HEK293 (cell line): ENCODE data around the gene TMEM37.

Experiments used
- CTCF ChIA-PET: fragments of 350-600 bp; formaldehyde crosslinking; extraction: SDS; loops from one replicate; lab custom pipeline; 2021; ENCODE audit warnings: antibody characterized with exemption; lab: Yijun Ruan, JAX
- POLR2A ChIA-PET: fragments of 300-600 bp; formaldehyde crosslinking; extraction: SDS; loops from one replicate; lab custom pipeline; 2020; ENCODE audit warnings: antibody characterized with exemption, inconsistent platforms; lab: Yijun Ruan, JAX
- H3K27ac ChIP-seq: fragments of 200-500 bp; sonication (Bioruptor generic); 2 replicates; pipeline ENCODE4 v1.5.1; 2014; ENCODE audit warnings: low read depth, low read length, control low read depth, inconsistent platforms; ENCODE audit errors: extremely low read depth
- H3K36me3 ChIP-seq, 2 experiments: fragments of 200-500 bp in 1 of 2; sonication (Bioruptor generic) in 1 of 2; 1 replicate in 1 of 2; 2 replicates in 1 of 2; pipeline ENCODE4 v1.5.1; 2014 to 2017; ENCODE audit warnings: inconsistent platforms in 2 of 2, low read length in 2 of 2; ENCODE audit not compliant: control insufficient read depth in 2 of 2, insufficient read depth in 1 of 2
- H3K4me1 ChIP-seq: fragments of 200-500 bp; sonication (Bioruptor generic); 2 replicates; pipeline ENCODE4 v1.5.1; 2014; ENCODE audit warnings: mild to moderate bottlenecking, low read length, inconsistent platforms; ENCODE audit not compliant: control insufficient read depth, insufficient read depth
- H3K4me3 ChIP-seq: 2 replicates; pipeline ENCODE4 v1.5.1; 2011; ENCODE audit warnings: low read depth, mild to moderate bottlenecking, control low read depth, low read length, moderate library complexity
- H3K9me3 ChIP-seq: fragments of 200-500 bp; sonication (Bioruptor generic); 2 replicates; pipeline ENCODE4 v1.5.1; 2014; ENCODE audit warnings: low read depth, low read length, inconsistent platforms; ENCODE audit not compliant: control insufficient read depth, insufficient read depth
- BCL11A ChIP-seq: fragments of 450-650 bp; formaldehyde crosslinking; IDR thresholded peaks from 2 replicates; pipeline ENCODE4 v1.5.1; 2016; ENCODE audit warnings: low read depth, missing biosample characterization, missing genetic modification characterization
- EGR2 ChIP-seq: fragments of 450-650 bp; formaldehyde crosslinking; IDR thresholded peaks from 2 replicates; pipeline ENCODE4 v1.5.1; 2016; ENCODE audit warnings: low read depth, missing biosample characterization, missing genetic modification characterization
- KLF16 ChIP-seq: fragments of 450-650 bp; formaldehyde crosslinking; IDR thresholded peaks from 2 replicates; pipeline ENCODE4 v1.5.1; 2017; ENCODE audit warnings: missing biosample characterization, missing genetic modification characterization
- ZEB2 ChIP-seq: fragments of 450-650 bp; formaldehyde crosslinking; IDR thresholded peaks from 2 replicates; pipeline ENCODE4 v1.5.1; 2016; ENCODE audit warnings: missing biosample characterization, missing genetic modification characterization
- ZIC2 ChIP-seq: fragments of 450-650 bp; formaldehyde crosslinking; IDR thresholded peaks from 2 replicates; pipeline ENCODE4 v1.5.1; 2016; ENCODE audit warnings: missing biosample characterization, missing genetic modification characterization
- ZNF10 ChIP-seq: fragments of 450-650 bp; formaldehyde crosslinking; IDR thresholded peaks from 2 replicates; pipeline ENCODE4 v1.5.1; 2017; ENCODE audit warnings: missing biosample characterization, missing genetic modification characterization
- ZNF132 ChIP-seq: fragments of 450-650 bp; formaldehyde crosslinking; IDR thresholded peaks from 2 replicates; pipeline ENCODE4 v1.5.1; 2017; ENCODE audit warnings: missing biosample characterization, missing genetic modification characterization, borderline replicate concordance
- ZNF354C ChIP-seq: fragments of 450-650 bp; formaldehyde crosslinking; IDR thresholded peaks from 2 replicates; pipeline ENCODE4 v1.5.1; 2016; ENCODE audit warnings: missing biosample characterization, missing genetic modification characterization, low read depth, borderline replicate concordance
- ZNF423 ChIP-seq: fragments of 450-650 bp; formaldehyde crosslinking; IDR thresholded peaks from 2 replicates; pipeline ENCODE4 v1.5.1; 2016; ENCODE audit warnings: missing biosample characterization, missing genetic modification characterization
- ZNF48 ChIP-seq: fragments of 450-650 bp; formaldehyde crosslinking; IDR thresholded peaks from 2 replicates; pipeline ENCODE4 v1.5.1; 2016; ENCODE audit warnings: missing biosample characterization, missing genetic modification characterization
- ZNF529 ChIP-seq: fragments of 450-650 bp; formaldehyde crosslinking; IDR thresholded peaks from 2 replicates; pipeline ENCODE4 v1.5.1; 2017; ENCODE audit warnings: missing genetic modification characterization, missing biosample characterization; ENCODE audit not compliant: insufficient replicate concordance
- ZNF548 ChIP-seq: fragments of 450-650 bp; formaldehyde crosslinking; IDR thresholded peaks from 2 replicates; pipeline ENCODE4 v1.5.1; 2016; ENCODE audit warnings: missing biosample characterization, missing genetic modification characterization
- ZNF558 ChIP-seq: fragments of 450-650 bp; formaldehyde crosslinking; IDR thresholded peaks from 2 replicates; pipeline ENCODE4 v1.5.1; 2016; ENCODE audit warnings: missing biosample characterization, missing genetic modification characterization
- ZNF621 ChIP-seq: fragments of 450-650 bp; formaldehyde crosslinking; IDR thresholded peaks from 2 replicates; pipeline ENCODE4 v1.5.1; 2017; ENCODE audit warnings: missing biosample characterization, missing genetic modification characterization
- ZNF747 ChIP-seq: fragments of 450-650 bp; formaldehyde crosslinking; IDR thresholded peaks from 2 replicates; pipeline ENCODE4 v1.5.1; 2016; ENCODE audit warnings: missing biosample characterization, missing genetic modification characterization
- ZNF830 ChIP-seq: fragments of 450-650 bp; IDR thresholded peaks from 2 replicates; pipeline ENCODE4 v1.5.0; 2018; ENCODE audit warnings: missing biosample characterization, missing genetic modification characterization, low read depth, mild to moderate bottlenecking, moderate library complexity
- ZNF843 ChIP-seq: fragments of 450-650 bp; formaldehyde crosslinking; IDR thresholded peaks from 2 replicates; pipeline ENCODE4 v1.5.1; 2016; ENCODE audit warnings: missing biosample characterization, missing genetic modification characterization
- ZSCAN16 ChIP-seq: fragments of 450-650 bp; formaldehyde crosslinking; IDR thresholded peaks from 2 replicates; pipeline ENCODE4 v1.5.1; 2016; ENCODE audit warnings: missing biosample characterization, missing genetic modification characterization
- TF ChIP-seq, protein P1 (sequence below): fragments of 450-650 bp; formaldehyde crosslinking; IDR thresholded peaks from 2 replicates; pipeline ENCODE4 v1.5.1; 2016; ENCODE audit warnings: missing biosample characterization, missing genetic modification characterization
- TF ChIP-seq, protein P2 (sequence below): sonication (generic); formaldehyde crosslinking; IDR thresholded peaks from 2 replicates; pipeline ENCODE4 v1.8.1; 2022; ENCODE audit warnings: mild to moderate bottlenecking, moderate library complexity, missing genetic modification reagents
- TF ChIP-seq, protein P3 (sequence below): fragments of 450-650 bp; formaldehyde crosslinking; IDR thresholded peaks from 2 replicates; pipeline ENCODE4 v1.5.1; 2016; ENCODE audit warnings: missing biosample characterization, missing genetic modification characterization
- TF ChIP-seq, protein P4 (sequence below): fragments of 450-650 bp; IDR thresholded peaks from 2 replicates; pipeline ENCODE4 v1.5.1; 2018; ENCODE audit warnings: missing biosample characterization, missing genetic modification characterization

The TMEM37 gene

DNA sequence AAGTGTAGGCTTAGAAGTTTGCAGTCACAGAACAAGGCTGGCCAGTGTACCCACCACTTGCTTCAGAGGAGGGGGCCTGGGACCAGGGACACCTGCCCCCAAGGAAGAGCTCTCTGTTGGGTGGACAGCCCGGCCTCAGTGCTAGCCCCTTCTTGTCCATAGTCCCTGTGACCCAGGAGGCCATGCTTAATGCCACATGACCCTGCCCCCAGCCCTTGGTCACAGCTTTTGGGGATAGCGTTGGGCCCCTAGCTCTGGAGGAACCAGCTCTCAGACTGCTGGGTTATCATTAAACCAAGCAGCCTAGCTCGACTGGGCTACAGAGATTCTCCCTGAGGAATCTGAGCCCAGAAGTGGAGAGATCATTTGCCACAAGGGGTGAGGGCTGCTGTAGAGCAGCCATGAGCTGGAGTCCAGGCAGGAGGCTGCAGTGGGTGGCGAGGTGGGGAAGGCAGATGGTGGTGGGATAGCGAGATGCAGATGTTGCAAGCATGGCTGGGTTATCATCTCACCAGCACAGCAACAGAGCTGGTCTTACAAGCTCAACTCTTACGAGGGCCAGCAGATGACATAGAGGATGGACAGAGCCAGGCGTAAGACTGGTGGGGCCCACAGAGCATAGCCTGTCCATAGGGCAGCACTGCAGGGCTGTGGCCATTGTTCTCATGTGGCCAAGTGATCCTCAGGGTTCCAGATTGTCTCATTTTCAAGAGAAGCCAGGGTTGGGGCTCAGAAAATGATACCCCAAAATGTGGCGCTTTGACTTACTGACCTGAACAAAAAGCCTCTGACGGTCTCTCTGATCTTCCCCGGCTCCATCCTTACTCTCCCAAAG is 7.2 kb upstream of the TMEM37 start:
- Histone ChIP-seq H3K9me3 (no peaks in the 10 kb centered on the region), H3K4me1 (no peaks in the 10 kb centered on the region), H3K27ac (no peak overlapping the region), H3K4me3 (no peak overlapping the region), H3K36me3 (no peaks in the 10 kb centered on the region)
- CTCF ChIA-PET: interaction anchor here (0.5 kb wide), 1 partner anchor 18 kb away, joined by 3 read pairs; no protein-coding TSS in a partner anchor
- TF ChIP-seq ZNF747 (no peak), ZNF529 (tag by site-specific recombination) (no peak), BCL11A (no peak)
- TF ChIP-seq, protein P1, sequence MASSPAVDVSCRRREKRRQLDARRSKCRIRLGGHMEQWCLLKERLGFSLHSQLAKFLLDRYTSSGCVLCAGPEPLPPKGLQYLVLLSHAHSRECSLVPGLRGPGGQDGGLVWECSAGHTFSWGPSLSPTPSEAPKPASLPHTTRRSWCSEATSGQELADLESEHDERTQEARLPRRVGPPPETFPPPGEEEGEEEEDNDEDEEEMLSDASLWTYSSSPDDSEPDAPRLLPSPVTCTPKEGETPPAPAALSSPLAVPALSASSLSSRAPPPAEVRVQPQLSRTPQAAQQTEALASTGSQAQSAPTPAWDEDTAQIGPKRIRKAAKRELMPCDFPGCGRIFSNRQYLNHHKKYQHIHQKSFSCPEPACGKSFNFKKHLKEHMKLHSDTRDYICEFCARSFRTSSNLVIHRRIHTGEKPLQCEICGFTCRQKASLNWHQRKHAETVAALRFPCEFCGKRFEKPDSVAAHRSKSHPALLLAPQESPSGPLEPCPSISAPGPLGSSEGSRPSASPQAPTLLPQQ: 0 out of 2 replicates have a peak, but pooled peaks have one; percentile 22
- POLR2A ChIA-PET: no interaction called here

DNA sequence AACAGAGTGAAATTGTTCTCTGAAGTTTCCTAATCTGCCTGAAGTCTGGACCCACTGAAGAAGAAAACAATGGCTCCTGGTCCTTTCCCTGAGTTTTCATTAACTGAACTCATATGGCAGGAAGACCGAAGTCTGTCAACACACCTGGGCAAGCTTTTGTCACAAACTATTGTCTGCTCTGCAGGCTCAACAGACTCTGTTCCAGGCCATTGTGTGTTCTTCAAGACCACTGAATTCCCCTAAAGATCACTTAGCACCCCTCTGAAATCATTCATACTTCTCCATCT is 6.6 kb upstream of the TMEM37 start:
- CTCF ChIA-PET: no interaction called here
- no peak overlapping the region for H3K4me3 ChIP-seq
- TF ChIP-seq ZNF10 (tag by site-specific recombination) (no peak), ZNF354C (tag by site-specific recombination) (no peak), KLF16 (tag by site-specific recombination) (no peak), ZNF132 (tag by site-specific recombination) (no peak), ZNF830 (tag by site-specific recombination) (no peak), ZIC2 (tag by site-specific recombination) (no peak), ZNF423 (tag by site-specific recombination) (no peak), ZEB2 (no peak), ZNF548 (tag by site-specific recombination) (no peak), ZNF558 (tag by site-specific recombination) (no peak), ZNF621 (tag by site-specific recombination) (no peak), ZNF843 (no peak), ZNF48 (tag by site-specific recombination) (no peak), ZSCAN16 (tag by site-specific recombination) (no peak), EGR2 (tag by site-specific recombination) (no peak)
- TF ChIP-seq, protein P2, sequence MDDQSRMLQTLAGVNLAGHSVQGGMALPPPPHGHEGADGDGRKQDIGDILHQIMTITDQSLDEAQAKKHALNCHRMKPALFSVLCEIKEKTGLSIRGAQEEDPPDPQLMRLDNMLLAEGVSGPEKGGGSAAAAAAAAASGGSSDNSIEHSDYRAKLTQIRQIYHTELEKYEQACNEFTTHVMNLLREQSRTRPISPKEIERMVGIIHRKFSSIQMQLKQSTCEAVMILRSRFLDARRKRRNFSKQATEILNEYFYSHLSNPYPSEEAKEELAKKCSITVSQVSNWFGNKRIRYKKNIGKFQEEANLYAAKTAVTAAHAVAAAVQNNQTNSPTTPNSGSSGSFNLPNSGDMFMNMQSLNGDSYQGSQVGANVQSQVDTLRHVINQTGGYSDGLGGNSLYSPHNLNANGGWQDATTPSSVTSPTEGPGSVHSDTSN: no peak
- TF ChIP-seq, protein P3, sequence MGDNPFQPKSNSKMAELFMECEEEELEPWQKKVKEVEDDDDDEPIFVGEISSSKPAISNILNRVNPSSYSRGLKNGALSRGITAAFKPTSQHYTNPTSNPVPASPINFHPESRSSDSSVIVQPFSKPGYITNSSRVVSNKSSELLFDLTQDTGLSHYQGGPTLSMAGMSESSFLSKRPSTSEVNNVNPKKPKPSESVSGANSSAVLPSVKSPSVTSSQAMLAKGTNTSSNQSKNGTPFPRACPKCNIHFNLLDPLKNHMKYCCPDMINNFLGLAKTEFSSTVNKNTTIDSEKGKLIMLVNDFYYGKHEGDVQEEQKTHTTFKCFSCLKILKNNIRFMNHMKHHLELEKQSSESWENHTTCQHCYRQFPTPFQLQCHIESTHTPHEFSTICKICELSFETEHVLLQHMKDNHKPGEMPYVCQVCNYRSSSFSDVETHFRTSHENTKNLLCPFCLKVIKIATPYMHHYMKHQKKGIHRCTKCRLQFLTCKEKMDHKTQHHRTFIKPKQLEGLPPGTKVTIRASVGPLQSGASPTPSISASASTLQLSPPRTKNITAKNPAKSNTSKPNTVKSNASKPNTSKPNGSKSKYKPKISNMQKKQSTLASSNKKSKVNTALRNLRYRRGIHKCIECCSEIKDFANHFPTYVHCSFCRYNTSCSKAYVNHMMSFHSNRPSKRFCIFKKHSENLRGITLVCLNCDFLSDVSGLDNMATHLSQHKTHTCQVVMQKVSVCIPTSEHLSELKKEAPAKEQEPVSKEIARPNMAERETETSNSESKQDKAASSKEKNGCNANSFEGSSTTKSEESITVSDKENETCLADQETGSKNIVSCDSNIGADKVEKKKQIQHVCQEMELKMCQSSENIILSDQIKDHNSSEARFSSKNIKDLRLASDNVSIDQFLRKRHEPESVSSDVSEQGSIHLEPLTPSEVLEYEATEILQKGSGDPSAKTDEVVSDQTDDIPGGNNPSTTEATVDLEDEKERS (tag by site-specific recombination): no peak
- TF ChIP-seq, protein P4, sequence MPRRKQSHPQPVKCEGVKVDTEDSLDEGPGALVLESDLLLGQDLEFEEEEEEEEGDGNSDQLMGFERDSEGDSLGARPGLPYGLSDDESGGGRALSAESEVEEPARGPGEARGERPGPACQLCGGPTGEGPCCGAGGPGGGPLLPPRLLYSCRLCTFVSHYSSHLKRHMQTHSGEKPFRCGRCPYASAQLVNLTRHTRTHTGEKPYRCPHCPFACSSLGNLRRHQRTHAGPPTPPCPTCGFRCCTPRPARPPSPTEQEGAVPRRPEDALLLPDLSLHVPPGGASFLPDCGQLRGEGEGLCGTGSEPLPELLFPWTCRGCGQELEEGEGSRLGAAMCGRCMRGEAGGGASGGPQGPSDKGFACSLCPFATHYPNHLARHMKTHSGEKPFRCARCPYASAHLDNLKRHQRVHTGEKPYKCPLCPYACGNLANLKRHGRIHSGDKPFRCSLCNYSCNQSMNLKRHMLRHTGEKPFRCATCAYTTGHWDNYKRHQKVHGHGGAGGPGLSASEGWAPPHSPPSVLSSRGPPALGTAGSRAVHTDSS (tag by site-specific recombination): no peak
- TF ChIP-seq, all 188 proteins: peak for 0
- Histone ChIP-seq H3K27ac (no peak overlapping the region), H3K36me3 (no peaks in the 10 kb centered on the region), H3K9me3 (no peaks in the 10 kb centered on the region), H3K4me1 (no peaks in the 10 kb centered on the region)
- POLR2A ChIA-PET: no interaction called here
